SK-N-SH (cell line): ENCODE data around the gene RGS7.

Experiments
- EP300 ChIP-seq, 2 experiments: IDR thresholded peaks; 2 replicates each; pipeline versions ENCODE4 v1.4.0 to v1.6.1; 2012; ENCODE audit warnings: borderline replicate concordance in 1 of 2, low read depth in 1 of 2, low read length in 1 of 2
- FOXM1 ChIP-seq: IDR thresholded peaks from 2 replicates; pipeline ENCODE4 v1.4.0; 2012; ENCODE audit warnings: low read depth, mild to moderate bottlenecking

DNA sequence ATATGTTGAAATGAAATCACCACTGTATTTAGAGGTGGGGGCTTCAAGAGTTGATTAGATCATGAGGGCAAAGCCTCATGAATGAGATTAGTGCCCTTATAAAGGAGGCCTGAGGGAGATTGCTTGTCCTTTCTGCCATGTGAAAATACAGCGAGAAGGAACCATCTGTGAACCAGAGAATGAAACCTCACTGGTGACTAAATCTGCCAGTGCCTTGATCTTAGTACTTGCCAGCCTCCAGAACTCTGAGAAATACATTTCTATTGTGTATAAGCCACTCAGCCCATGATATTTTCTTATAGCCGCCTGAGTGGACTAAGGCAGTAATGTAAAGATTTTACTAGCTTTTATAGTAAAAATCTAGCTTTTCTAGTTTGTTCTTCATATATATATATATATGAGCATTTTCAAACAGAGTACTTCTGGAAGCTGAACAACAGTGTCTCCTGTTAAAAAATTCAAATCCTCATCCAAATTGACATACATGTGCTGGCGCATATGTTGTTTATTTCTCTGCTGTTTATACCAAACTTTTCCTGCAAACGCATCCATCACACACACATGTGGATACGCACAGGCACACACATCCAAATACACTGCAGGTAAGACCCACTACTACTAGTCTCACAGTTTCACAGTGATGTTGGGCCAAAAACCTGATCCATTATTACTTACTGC lies 213.1 kb downstream of the RGS7 start:
- TF ChIP-seq FOXM1: no peak
- TF ChIP-seq EP300 (IDR thresholded peaks at IDR 0.05; ENCODE audit: borderline replicate concordance in 1 of 2, low read depth in 1 of 2, low read length in 1 of 2): no peak
